ENCODE data around the gene SEC11A.
"Not testable (repeated sequence)": the region's sequence is repeated elsewhere in the genome, so short reads cannot be mapped to it uniquely, and the experiment has no call there.

SEC11A gene

GRCh38 chr15:84761607-84762131 is 45.7 kb upstream of the SEC11A start:
- Histone ChIP-seq H3K9me3 (ENCODE audit: severe bottlenecking) (no peaks in the 10 kb centered on the region), H3K27ac (peak overlapping the region; percentile 31), H3K27me3 (ENCODE audit: insufficient read depth, low read depth, severe bottlenecking) (no peaks in the 10 kb centered on the region), H3K4me3 (ENCODE audit: low read depth, low read length) (no peak overlapping the region), H3K36me3 (peaks cover 20% of the 10 kb centered on the region)
- peak; percentile 42 for DNase-seq
- TF ChIP-seq CTCF (IDR thresholded peaks at IDR 0.05; ENCODE audit: low read depth, low read length): no peak

DNA sequence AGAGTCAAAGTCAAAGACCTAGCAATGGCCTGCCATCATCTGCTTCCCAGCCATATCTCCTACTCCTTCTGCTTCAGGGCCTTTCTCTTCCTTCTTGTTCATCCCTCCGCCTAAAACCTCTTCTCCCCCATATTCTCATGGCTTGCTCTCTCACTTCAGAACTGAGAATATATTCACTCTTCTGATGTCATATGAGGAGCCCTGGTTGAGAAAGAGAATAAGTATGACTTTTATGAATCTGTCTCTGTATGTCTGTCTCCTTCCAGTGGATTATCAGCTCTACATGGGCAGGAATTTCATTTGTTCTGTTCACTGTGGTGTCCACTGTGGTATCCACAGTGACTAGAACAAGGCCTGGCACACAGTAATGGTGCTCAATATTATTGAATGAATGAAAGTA is 44.3 kb upstream of the SEC11A start:
- no peaks in the 10 kb centered on the region for H3K9me3 ChIP-seq (ENCODE audit: severe bottlenecking)
- H3K36me3 ChIP-seq: peaks cover 15% of the 10 kb centered on the region
- TF ChIP-seq CTCF (IDR thresholded peaks at IDR 0.05; ENCODE audit: low read depth, low read length): no peak
- no peaks in the 10 kb centered on the region for H3K27me3 ChIP-seq (ENCODE audit: insufficient read depth, low read depth, severe bottlenecking)
- no peak overlapping the region for H3K4me3 ChIP-seq (ENCODE audit: low read depth, low read length)
- H3K27ac ChIP-seq: no peak overlapping the region
- DNase-seq: no peak

- H3K27me3 ChIP-seq (ENCODE audit: insufficient read depth, low read depth, severe bottlenecking): no peaks in the 10 kb centered on the region
These were observed 43.1 kb upstream of the SEC11A start for GRCh38 chr15:84759018-84759417.

DNA sequence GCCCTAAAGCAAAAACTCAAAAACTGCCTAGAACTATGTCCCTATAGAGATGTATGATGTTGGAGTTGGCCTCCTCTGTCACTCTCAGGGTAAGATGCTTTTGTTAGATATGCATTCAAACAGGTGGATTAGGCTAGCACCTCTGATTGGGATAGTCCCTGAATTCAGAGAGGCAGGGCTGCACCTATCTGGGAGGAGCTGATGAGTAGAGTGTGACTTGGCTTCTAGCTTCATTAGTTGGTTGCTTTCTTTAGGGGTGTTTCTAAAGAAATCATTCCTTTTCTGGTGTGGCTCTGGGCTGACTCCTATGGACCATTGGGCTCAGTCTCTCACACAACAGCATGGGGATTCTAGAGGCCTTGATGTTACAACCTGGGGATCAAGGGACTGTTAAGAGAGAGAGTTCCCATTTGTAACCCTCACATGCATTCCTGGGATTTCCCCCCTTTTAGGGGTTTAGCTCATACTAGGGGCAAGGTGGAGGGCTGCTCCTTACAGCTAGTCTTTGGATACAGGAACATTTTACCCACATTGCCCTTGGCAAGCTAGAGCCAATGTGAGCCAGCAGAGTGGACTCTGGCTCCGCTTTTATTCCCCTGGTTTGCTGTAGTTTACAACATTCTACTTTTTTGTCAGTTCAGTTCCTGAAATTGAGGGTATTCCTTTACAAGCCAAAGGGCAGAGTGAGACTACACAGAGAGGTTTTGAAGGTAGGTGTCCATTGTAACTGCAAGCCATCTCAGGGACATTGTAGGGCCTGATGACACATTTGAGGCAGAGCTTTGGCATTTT is 40.0 kb upstream of the SEC11A start:
- H3K4me3 ChIP-seq (ENCODE audit: low read depth, low read length): no peak overlapping the region
- H3K36me3 ChIP-seq: peaks cover 35% of the 10 kb centered on the region
- no peak overlapping the region for H3K27ac ChIP-seq
- TF ChIP-seq CTCF (IDR thresholded peaks at IDR 0.05; ENCODE audit: low read depth, low read length): no peak
- H3K27me3 ChIP-seq (ENCODE audit: insufficient read depth, low read depth, severe bottlenecking): no peaks in the 10 kb centered on the region
- no peaks in the 10 kb centered on the region for H3K9me3 ChIP-seq (ENCODE audit: severe bottlenecking)
- DNase-seq: no peak

More at GRCh38 chr15:84759018-84759417, 43.1 kb upstream of the SEC11A start:
- no peak overlapping the region for H3K4me3 ChIP-seq (ENCODE audit: low read depth, low read length)
- H3K27ac ChIP-seq: no peak overlapping the region
- DNase-seq: no peak
- no peak for TF ChIP-seq CTCF (IDR thresholded peaks at IDR 0.05; ENCODE audit: low read depth, low read length)
- H3K9me3 ChIP-seq (ENCODE audit: severe bottlenecking): no peaks in the 10 kb centered on the region
- peaks cover 12% of the 10 kb centered on the region for H3K36me3 ChIP-seq

DNA sequence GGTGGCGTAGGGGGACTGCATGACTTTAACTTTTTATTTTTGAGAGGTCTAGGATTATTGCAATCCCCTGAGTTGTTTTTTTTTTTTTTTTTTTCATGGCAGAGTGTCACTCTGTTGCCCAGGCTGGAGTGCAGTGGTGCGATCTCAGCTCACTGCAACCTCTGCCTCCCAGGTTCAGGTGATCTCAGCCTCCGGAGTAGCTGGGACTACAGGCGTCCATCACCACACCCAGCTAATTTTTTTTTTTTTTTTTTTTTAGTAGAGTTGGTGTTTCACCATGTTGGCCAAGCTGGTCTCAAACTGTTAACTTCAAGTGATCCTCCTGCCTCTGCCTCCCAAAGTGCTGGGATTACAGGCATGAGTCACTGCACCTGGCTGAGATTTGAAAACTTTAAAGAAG is 39.0 kb upstream of the SEC11A start:
- H3K27ac ChIP-seq: not testable (repeated sequence)

DNA sequence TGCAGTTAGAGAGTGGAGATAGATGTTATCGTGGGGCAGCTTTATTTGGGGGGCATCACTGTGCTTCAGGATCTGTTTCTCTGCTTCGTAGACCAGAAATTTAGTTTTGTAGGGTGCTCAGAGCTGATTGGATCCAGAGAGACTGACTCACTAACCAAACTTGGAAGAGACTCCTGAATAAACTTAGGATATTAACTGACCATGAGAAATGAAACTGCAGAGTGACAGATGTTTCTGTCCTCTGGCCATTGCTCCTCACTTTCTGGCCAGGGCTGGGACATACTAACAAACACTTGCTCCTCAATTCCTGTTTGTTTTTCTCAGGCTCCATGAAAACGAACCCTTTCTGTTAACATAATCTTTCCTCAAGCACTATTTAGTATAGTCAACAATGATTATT is 36.8 kb upstream of the SEC11A start:
- no peak for DNase-seq
- Histone ChIP-seq H3K4me3 (ENCODE audit: low read depth, low read length) (no peak overlapping the region), H3K36me3 (peaks cover 37% of the 10 kb centered on the region), H3K9me3 (ENCODE audit: severe bottlenecking) (no peaks in the 10 kb centered on the region), H3K27me3 (ENCODE audit: insufficient read depth, low read depth, severe bottlenecking) (no peaks in the 10 kb centered on the region), H3K27ac (no peak overlapping the region)
- no peak for TF ChIP-seq CTCF (IDR thresholded peaks at IDR 0.05; ENCODE audit: low read depth, low read length)

More for the DNA sequence above, 39.0 kb upstream of the SEC11A start:
- H3K4me3 ChIP-seq (ENCODE audit: low read depth, low read length); H3K27me3 ChIP-seq (ENCODE audit: insufficient read depth, low read depth, severe bottlenecking); H3K9me3 ChIP-seq (ENCODE audit: severe bottlenecking); DNase-seq: not testable (repeated sequence)
- H3K36me3 ChIP-seq: peaks cover 37% of the 10 kb centered on the region

All from WERI-Rb-1 (cell line).